Measurements from ENCODE around the gene SLC6A7. TPM values are rescaled to one million over a fixed set of nuclear protein-coding genes. Genes with fewer than 3 reads are reported as not detected.

Gene SLC6A7
- total RNA-seq, 2 experiments from 2014 or later: not detected

DNA sequence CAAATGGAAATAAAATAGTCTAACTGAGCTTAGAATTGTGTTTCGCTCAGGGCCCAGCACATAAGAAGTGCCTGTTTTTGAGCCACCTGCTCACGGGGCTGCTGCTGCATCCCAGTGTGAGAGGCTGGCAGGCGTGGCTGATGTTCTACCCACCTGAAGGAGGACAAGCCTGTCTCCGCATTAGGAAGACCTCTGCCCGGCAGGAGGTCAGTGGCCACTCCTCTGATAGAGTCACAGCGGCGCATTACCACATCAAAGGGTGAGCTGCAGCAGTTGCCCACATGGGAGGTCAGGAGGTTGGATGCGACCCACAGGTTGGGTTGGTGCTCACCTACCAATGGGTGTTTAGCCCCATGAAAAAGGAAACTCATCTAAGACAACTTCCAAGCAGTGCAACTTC is 3.7 kb upstream of the SLC6A7 start:
- no peak for ATAC-seq
- H3K9me3 Mint-ChIP-seq (ENCODE audit: insufficient read depth): no peaks in the 10 kb centered on the region
- H3K4me3 Mint-ChIP-seq: no peak overlapping the region
- no peaks in the 10 kb centered on the region for H3K4me1 Mint-ChIP-seq (ENCODE audit: low read depth)
- no peaks in the 10 kb centered on the region for H3K36me3 Mint-ChIP-seq (ENCODE audit: low read depth)
- H3K27me3 Mint-ChIP-seq (ENCODE audit: low read depth): peaks cover 42% of the 10 kb centered on the region
- POLR2A ChIA-PET: no interaction called here
- CTCF ChIA-PET: no interaction called here
- no peak overlapping the region for H3K27ac Mint-ChIP-seq
- no peak for DNase-seq

DNA sequence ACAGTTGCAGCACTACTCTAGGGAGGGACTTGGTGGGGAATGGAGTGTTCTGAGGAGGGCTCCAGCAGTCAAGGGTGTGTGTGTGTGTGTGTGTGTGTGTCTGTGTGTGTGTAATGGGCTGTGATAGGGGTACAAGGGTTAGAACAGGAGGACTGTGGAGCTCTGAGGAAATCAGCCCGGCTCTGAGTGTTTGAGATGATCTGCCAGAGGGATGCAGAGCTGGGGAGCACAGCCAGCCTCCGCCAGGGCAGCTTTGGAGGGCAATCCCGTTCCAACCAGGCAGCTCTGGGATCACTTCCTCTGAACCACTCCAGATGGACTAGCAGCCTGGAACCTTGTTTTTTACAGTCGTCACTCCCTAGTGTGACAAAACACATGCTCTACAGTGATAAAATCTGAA is 3.0 kb upstream of the SLC6A7 start:
- CTCF ChIA-PET: interaction anchor here (0.7 kb wide), 1 partner anchor 18 kb away, joined by 3 read pairs; no protein-coding TSS in a partner anchor
- DNase-seq (no peak), ATAC-seq (no peak)
- Mint-ChIP-seq H3K36me3 (ENCODE audit: low read depth) (no peaks in the 10 kb centered on the region), H3K27ac (no peak overlapping the region), H3K4me1 (ENCODE audit: low read depth) (no peaks in the 10 kb centered on the region), H3K9me3 (ENCODE audit: insufficient read depth) (no peaks in the 10 kb centered on the region), H3K27me3 (ENCODE audit: low read depth) (peaks cover 46% of the 10 kb centered on the region), H3K4me3 (no peak overlapping the region)
- POLR2A ChIA-PET: no interaction called here

DNA sequence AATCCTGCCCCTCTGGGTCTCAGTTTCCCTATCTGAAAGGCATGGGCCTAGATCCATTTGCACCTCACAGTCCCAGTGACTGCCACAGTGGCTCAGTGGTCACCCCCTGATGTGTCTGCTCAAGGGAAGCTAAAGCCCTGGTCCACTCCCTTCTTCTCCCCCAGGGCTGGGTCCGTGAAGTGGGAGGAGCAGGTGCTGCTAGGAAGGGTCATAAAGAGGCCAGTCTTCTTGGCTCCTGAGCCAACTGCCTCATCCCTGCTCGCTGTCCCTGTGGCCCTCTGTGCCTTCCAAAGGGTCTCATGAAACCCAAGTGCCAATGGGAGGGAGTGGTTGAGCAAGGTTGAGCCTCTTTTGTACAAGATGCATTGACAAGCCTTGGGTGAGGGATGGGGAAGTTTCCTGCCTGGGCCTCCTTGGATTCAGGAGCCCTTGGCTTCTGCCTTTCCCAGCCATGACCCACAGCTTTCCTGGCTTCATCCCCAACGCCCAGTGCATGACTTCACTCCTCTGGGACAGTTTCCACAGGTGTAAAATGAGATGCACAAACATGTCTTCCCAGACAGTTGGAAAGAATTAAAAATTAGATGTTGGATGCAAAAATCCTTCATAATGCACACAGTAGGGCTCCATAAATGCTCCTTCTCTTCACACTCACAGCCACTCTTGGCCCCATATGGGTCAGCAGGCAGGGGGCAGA is 1.6 kb upstream of the SLC6A7 start:
- DNase-seq (no peak), ATAC-seq (no peak)
- Mint-ChIP-seq H3K36me3 (ENCODE audit: low read depth) (no peaks in the 10 kb centered on the region), H3K27ac (no peak overlapping the region), H3K9me3 (ENCODE audit: insufficient read depth) (no peaks in the 10 kb centered on the region), H3K27me3 (ENCODE audit: low read depth) (peaks cover 51% of the 10 kb centered on the region), H3K4me1 (ENCODE audit: low read depth) (no peaks in the 10 kb centered on the region), H3K4me3 (no peak overlapping the region)
- POLR2A ChIA-PET: no interaction called here
- CTCF ChIA-PET: no interaction called here

DNA sequence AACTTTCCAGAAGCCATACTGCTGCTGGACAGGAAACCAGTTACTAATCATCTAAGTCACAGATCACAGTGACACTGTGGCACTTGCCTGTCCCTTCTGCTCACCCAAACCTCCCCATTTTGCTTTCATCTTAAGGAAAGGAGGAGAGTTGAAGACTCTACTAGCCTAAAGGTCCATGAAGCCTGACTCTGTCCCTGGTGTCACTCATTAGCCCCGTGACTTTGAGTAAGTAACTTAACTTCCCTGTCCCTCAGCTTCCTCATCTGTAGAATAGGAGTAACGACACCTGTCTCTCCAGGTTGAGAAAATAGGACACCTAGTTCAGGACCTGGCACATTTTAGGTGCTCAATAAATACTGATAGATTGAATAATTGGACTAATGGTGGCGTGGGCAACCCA is 536 bp upstream of the SLC6A7 start:
- Mint-ChIP-seq H3K27me3 (ENCODE audit: low read depth) (peaks cover 56% of the 10 kb centered on the region), H3K36me3 (ENCODE audit: low read depth) (no peaks in the 10 kb centered on the region), H3K9me3 (ENCODE audit: insufficient read depth) (no peaks in the 10 kb centered on the region), H3K4me3 (no peak overlapping the region), H3K27ac (no peak overlapping the region), H3K4me1 (ENCODE audit: low read depth) (no peaks in the 10 kb centered on the region)
- ChIA-PET POLR2A (no interaction called here), CTCF (no interaction called here)
- DNase-seq (no peak), ATAC-seq (no peak)

DNA sequence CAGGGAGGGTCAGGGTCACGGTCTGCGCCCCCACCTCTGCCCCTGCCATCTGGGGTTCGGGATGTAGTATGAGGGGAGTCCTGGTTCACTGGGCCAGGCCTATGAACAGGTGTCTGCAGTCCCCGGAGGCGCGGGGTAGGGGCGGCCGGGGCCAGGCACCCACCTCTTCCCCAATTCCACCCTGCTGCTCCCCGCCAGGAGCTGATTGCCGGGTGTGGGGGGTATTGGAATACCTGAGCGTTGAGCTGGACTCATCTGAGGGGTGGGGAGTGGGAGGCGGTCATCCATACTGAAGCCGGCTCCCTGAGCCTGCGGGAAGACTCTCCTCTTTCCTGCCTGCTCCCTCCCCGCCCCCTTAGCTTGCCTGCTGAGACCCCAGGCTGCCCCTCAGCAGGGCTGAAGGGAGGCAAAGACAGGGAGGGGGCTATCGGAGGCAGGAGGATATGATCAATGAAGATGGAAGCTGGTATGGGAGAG is 679 bp downstream of the SLC6A7 start:
- no peaks in the 10 kb centered on the region for H3K9me3 Mint-ChIP-seq (ENCODE audit: insufficient read depth)
- H3K4me1 Mint-ChIP-seq (ENCODE audit: low read depth): no peaks in the 10 kb centered on the region
- ChIA-PET CTCF (no interaction called here), POLR2A (no interaction called here)
- H3K36me3 Mint-ChIP-seq (ENCODE audit: low read depth): no peaks in the 10 kb centered on the region
- ATAC-seq (no peak), DNase-seq (no peak)
- H3K27me3 Mint-ChIP-seq (ENCODE audit: low read depth): peaks cover 60% of the 10 kb centered on the region
- H3K27ac Mint-ChIP-seq: no peak overlapping the region
- H3K4me3 Mint-ChIP-seq: no peak overlapping the region

DNA sequence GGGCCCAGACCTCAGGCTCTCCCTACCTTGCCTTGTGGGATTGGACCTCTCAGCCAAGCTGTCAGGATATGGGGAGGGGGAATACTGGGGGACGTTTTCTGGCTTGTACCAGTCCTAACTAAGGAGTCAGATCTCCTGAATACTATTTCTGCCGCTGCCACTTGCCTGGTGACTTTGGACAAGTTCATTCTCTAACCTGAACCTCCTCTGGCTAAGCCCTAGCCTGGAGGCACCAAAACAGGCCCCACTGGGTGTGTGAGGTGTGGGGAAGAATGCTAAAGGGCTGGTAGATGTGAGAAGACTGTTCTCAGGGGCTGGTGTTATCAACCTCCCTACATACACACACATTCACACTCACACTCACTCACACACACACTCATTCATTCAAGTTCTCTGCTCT is 1.1 kb downstream of the SLC6A7 start:
- Mint-ChIP-seq H3K4me1 (ENCODE audit: low read depth) (no peaks in the 10 kb centered on the region), H3K27me3 (ENCODE audit: low read depth) (peaks cover 61% of the 10 kb centered on the region), H3K4me3 (no peak overlapping the region), H3K9me3 (ENCODE audit: insufficient read depth) (no peaks in the 10 kb centered on the region), H3K36me3 (ENCODE audit: low read depth) (no peaks in the 10 kb centered on the region), H3K27ac (no peak overlapping the region)
- CTCF ChIA-PET: no interaction called here
- POLR2A ChIA-PET: no interaction called here
- ATAC-seq (no peak), DNase-seq (no peak)

DNA sequence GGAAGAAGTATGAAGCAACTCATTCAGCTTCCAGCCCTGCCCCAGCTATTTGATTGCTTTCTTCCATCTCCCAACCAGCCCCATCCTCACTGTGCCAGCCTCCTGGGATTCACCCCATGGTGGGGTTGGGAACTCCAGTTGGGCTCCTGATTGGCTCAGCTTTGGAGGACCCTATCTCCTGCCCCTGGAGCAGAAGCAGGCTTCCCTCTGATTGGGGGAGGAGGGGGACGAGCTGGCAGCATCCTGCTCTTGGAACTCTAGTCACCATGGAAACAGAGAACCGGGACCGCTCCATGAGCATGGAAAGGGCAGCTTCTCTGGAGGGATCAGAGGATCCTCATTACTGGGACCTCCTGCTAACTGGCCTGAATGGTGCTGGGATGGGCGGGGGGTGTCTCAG is 2.6 kb downstream of the SLC6A7 start:
- H3K27me3 Mint-ChIP-seq (ENCODE audit: low read depth): peaks cover 57% of the 10 kb centered on the region
- ATAC-seq: no peak

DNA sequence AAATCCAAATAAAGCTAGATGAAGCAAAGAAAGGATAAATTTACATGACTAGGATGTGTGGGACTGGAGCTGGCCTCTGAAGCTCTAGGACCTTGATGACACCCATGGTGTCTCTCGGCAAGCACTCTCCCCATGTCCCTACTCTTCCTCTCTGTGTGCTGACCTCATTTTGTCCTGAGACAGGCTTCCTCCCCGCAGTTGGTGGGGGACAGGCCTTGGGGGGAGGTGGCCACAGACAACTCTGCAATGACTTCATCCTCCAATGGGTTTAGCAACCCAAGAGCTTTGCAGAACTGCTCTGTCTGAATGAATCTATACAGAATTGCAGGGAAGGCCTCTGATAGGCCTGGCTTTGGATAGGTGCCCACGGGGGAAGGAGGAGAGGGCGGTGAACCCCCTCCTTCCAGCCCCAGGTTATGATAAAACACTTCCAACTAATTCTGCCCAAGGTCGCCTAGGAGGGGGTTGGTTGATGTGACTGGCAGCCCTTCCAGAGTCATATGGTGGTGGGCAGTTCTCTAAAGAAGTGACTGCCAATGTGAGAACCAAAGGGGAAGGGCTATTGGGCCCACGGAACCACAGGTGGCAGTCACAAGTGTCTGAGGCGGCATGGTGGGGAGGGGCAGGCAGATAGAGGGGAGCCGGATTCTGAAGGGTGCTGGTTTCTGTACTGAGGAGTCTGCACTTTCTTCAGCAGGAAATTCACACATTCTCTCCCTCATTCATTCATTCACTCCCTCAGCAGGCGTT is 6.0 kb downstream of the SLC6A7 start:
- Mint-ChIP-seq H3K36me3 (ENCODE audit: low read depth) (no peaks in the 10 kb centered on the region), H3K27ac (no peak overlapping the region), H3K4me1 (ENCODE audit: low read depth) (no peaks in the 10 kb centered on the region), H3K4me3 (no peak overlapping the region), H3K9me3 (ENCODE audit: insufficient read depth) (no peaks in the 10 kb centered on the region), H3K27me3 (ENCODE audit: low read depth) (peaks cover 49% of the 10 kb centered on the region)
- DNase-seq (no peak), ATAC-seq (no peak)
- ChIA-PET CTCF (interaction anchor here (1.4 kb wide), 1 partner anchor 67 kb away, joined by 3 read pairs; no protein-coding TSS in a partner anchor), POLR2A (no interaction called here)

More for the DNA sequence above, 2.6 kb downstream of the SLC6A7 start:
- Mint-ChIP-seq H3K4me3 (no peak overlapping the region), H3K4me1 (ENCODE audit: low read depth) (no peaks in the 10 kb centered on the region), H3K27ac (no peak overlapping the region), H3K9me3 (ENCODE audit: insufficient read depth) (no peaks in the 10 kb centered on the region), H3K36me3 (ENCODE audit: low read depth) (no peaks in the 10 kb centered on the region)
- POLR2A ChIA-PET: no interaction called here
- CTCF ChIA-PET: interaction anchor here (1.5 kb wide), 1 partner anchor 17 kb away, joined by 3 read pairs; no protein-coding TSS in a partner anchor
- no peak for DNase-seq

DNA sequence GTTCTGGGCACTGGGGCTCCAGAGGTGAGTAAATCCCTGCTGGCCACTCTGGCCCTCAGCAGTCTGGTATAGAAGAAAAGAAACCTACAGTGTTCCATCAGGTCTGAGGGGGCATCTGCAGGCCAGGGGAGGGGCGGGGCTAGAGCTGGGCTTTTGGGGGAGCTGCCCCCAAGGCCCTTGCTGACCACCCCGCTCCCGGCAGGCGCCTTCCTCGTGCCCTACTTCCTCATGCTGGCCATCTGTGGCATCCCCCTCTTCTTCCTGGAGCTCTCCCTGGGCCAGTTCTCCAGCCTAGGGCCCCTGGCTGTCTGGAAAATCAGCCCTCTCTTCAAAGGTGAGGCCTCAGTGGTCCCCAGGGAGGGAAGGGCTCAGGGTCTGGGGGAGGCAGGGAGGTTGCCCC is 6.7 kb downstream of the SLC6A7 start:
- no peaks in the 10 kb centered on the region for H3K4me1 Mint-ChIP-seq (ENCODE audit: low read depth)
- H3K27ac Mint-ChIP-seq: no peak overlapping the region
- DNase-seq: no peak
- no peak for ATAC-seq
- H3K9me3 Mint-ChIP-seq (ENCODE audit: insufficient read depth): no peaks in the 10 kb centered on the region
- no peaks in the 10 kb centered on the region for H3K36me3 Mint-ChIP-seq (ENCODE audit: low read depth)
- peaks cover 45% of the 10 kb centered on the region for H3K27me3 Mint-ChIP-seq (ENCODE audit: low read depth)
- ChIA-PET CTCF (interaction anchor here (1.3 to 1.4 kb wide), 2 partner anchors 34 to 67 kb away, joined by 3 to 4 read pairs; no protein-coding TSS in a partner anchor), POLR2A (no interaction called here)
- no peak overlapping the region for H3K4me3 Mint-ChIP-seq

DNA sequence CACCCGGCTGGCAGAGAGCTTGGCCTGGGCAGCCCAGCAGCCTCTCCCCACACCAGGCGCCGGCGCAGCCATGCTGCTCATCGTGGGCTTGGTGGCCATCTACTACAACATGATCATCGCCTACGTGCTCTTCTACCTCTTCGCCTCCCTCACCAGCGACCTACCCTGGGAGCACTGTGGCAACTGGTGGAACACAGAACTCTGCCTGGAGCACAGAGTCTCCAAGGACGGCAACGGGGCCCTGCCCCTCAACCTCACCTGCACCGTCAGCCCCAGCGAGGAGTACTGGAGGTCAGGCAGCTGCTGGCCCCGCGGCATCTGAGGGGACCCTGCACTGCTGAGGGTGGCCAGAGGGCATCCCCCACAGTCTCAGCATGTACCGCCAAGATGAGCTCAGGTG is 7.1 kb downstream of the SLC6A7 start:
- no peaks in the 10 kb centered on the region for H3K36me3 Mint-ChIP-seq (ENCODE audit: low read depth)
- ChIA-PET POLR2A (no interaction called here), CTCF (interaction anchor here (1.3 kb wide), 1 partner anchor 35 kb away, joined by 4 read pairs; no protein-coding TSS in a partner anchor)
- no peak for DNase-seq
- no peaks in the 10 kb centered on the region for H3K4me1 Mint-ChIP-seq (ENCODE audit: low read depth)
- ATAC-seq: no peak
- H3K27ac Mint-ChIP-seq: no peak overlapping the region
- H3K4me3 Mint-ChIP-seq: no peak overlapping the region
- peaks cover 40% of the 10 kb centered on the region for H3K27me3 Mint-ChIP-seq (ENCODE audit: low read depth)
- no peaks in the 10 kb centered on the region for H3K9me3 Mint-ChIP-seq (ENCODE audit: insufficient read depth)

DNA sequence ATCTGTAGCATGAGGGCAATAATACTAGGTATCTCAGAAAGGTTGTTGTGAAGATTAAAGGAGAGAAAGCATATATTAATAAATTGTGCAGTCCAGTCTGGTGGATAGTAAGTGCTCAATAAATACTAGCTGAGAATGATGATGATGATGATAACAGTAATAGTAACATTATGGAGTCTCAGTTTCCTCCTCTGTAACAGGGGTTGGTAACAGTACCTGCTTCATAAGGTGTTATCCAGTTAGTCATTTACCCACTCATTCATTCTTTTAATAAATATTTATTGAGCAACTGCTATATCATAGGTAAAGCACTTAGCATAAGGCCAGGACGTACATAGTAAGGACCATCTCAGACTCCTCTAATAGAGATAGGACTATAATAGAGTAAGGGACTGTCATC is 7.6 kb downstream of the SLC6A7 start:
- H3K9me3 Mint-ChIP-seq (ENCODE audit: insufficient read depth): no peaks in the 10 kb centered on the region
- CTCF ChIA-PET: interaction anchor here (1.3 kb wide), 1 partner anchor 35 kb away, joined by 4 read pairs; no protein-coding TSS in a partner anchor
- no peak overlapping the region for H3K4me3 Mint-ChIP-seq
- no peaks in the 10 kb centered on the region for H3K36me3 Mint-ChIP-seq (ENCODE audit: low read depth)
- no peaks in the 10 kb centered on the region for H3K4me1 Mint-ChIP-seq (ENCODE audit: low read depth)
- POLR2A ChIA-PET: no interaction called here
- H3K27ac Mint-ChIP-seq: no peak overlapping the region
- no peak for DNase-seq
- ATAC-seq: no peak
- peaks cover 40% of the 10 kb centered on the region for H3K27me3 Mint-ChIP-seq (ENCODE audit: low read depth)

DNA sequence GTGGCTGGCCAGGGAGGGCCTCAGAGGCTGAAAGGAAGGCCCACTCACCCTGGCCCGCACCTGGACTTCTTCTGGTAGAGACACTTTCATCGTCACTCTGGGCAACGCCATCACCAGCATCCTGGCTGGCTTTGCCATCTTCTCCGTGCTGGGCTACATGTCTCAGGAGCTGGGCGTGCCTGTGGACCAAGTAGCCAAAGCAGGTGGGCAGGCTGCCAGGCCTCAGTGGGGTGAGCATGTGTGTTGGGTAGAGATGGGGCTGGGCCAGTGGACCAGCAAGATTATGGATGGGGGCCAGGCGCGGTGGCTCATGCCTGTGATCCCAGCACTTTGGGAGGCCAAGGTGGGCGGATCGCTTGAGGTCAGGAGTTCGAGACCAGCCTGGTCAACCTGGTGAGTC is 12.6 kb downstream of the SLC6A7 start:
- ATAC-seq (no peak), DNase-seq (no peak)
- peaks cover 25% of the 10 kb centered on the region for H3K27me3 Mint-ChIP-seq (ENCODE audit: low read depth)
- H3K4me3 Mint-ChIP-seq: no peak overlapping the region
- peaks cover 20% of the 10 kb centered on the region for H3K4me1 Mint-ChIP-seq (ENCODE audit: low read depth)
- no peaks in the 10 kb centered on the region for H3K36me3 Mint-ChIP-seq (ENCODE audit: low read depth)
- H3K9me3 Mint-ChIP-seq (ENCODE audit: insufficient read depth): no peaks in the 10 kb centered on the region
- H3K27ac Mint-ChIP-seq: no peak overlapping the region
- ChIA-PET POLR2A (no interaction called here), CTCF (no interaction called here)
